Kidney (tissue), 14 donors: ENCODE measurements around the gene VEZT. TPM values are rescaled to one million over a fixed set of nuclear protein-coding genes. Genes with fewer than 3 reads are reported as not detected.

Experiments used
- DNase-seq, 5 donors: peaks; one replicate each; pipeline ENCODE4 v3.0.0-alpha.2; 2013 to 2020
- FAIRE-seq: peaks from 2 replicates; lab custom pipeline; 2012; peaks lifted over from hg19 to GRCh38; lab: Jason Lieb, UNC
- H3K27ac ChIP-seq, 2 donors: one replicate each; pipeline ENCODE4 v1.7.0; 2013; ENCODE audit warnings: low read depth in 2 of 2, low read length in 2 of 2, inconsistent platforms in 1 of 2
- H3K27me3 ChIP-seq: one replicate; pipeline ENCODE4 v1.7.1; 2013; ENCODE audit warnings: low read length, inconsistent platforms; ENCODE audit not compliant: control insufficient read depth, insufficient read depth
- H3K36me3 ChIP-seq, 3 donors: one replicate each; pipeline versions ENCODE4 v1.7.0 to v1.7.1; 2013; ENCODE audit warnings: low read length in 3 of 3, control low read depth in 1 of 3, inconsistent platforms in 1 of 3; ENCODE audit not compliant: insufficient read depth in 3 of 3, control insufficient read depth in 2 of 3
- H3K4me1 ChIP-seq, 3 donors: one replicate each; pipeline versions ENCODE4 v1.7.0 to v1.7.1; 2013; ENCODE audit warnings: low read length in 3 of 3, inconsistent platforms in 1 of 3, low read depth in 1 of 3; ENCODE audit not compliant: control insufficient read depth in 2 of 3, insufficient read depth in 2 of 3
- H3K4me3 ChIP-seq, 3 donors: one replicate each; pipeline versions ENCODE4 v1.7.0 to v1.8.1; 2013; ENCODE audit warnings: low read length in 3 of 3, control low read depth in 1 of 3, inconsistent platforms in 1 of 3
- H3K9ac ChIP-seq, 3 donors: one replicate each; pipeline versions ENCODE4 v1.7.0 to v1.7.1; 2013; ENCODE audit warnings: low read length in 3 of 3, control low read depth in 1 of 3, inconsistent platforms in 1 of 3
- H3K9me3 ChIP-seq, 3 donors: one replicate each; pipeline versions ENCODE4 v1.7.0 to v1.7.1; 2013; ENCODE audit warnings: low read length in 3 of 3, control low read depth in 1 of 3, inconsistent platforms in 1 of 3; ENCODE audit not compliant: control insufficient read depth in 2 of 3, insufficient read depth in 1 of 3
- CTCF ChIP-seq: IDR thresholded peaks from 3 replicates; pipeline ENCODE4 v1.5.1; 2012; ENCODE audit warnings: mild to moderate bottlenecking, moderate library complexity, borderline replicate concordance; ENCODE audit not compliant: insufficient read depth; ENCODE audit errors: extremely low read depth
- intact Hi-C: fragments of 100-400 bp; cut with DNase I; formaldehyde crosslinking; loops from one replicate; pipeline ENCODE4 v1.11.1; 2022
- polyA plus RNA-seq: library from polyadenylated mRNA; stranded (reverse); fragments of 350-450 nt; fragmentation: Illumina TruSeq; extraction: RNeasy Lipid Tissue Mini Kit (QIAGEN cat#74804); gene quantifications from one replicate; pipeline ENCODE4 v1.2.3, GENCODE V29; 2014; ENCODE audit warnings: low read depth, low replicate concordance; ENCODE audit not compliant: insufficient read depth
- total RNA-seq: library from RNA; stranded (reverse); fragmentation: NEBNext Ultra II Directional; extraction: Animal tissue kit (Norgen Biotek cat#: 25700); gene quantifications from one replicate; pipeline ENCODE4 v1.2.1, GENCODE V29; 2021
- donor health status: control.
- donor health status: control.
- donor health status: control.
- donor health status: control.
- donor health status: control.
- donor health status: DM: yes; HTN: yes; CAD: no.
- donor health status: Normal renal cell carcinoma (clear cell type).

The VEZT gene
- total and polyA plus RNA-seq, 2 donors from 2014 or later = 24.8 to 69.0 TPM

GRCh38 chr12:95342008-95342407, 124.4 kb downstream of the VEZT start:
- H3K9ac ChIP-seq = no peak overlapping the region
- no peaks in the 10 kb centered on the region for H3K9me3 ChIP-seq
- no peak overlapping the region for H3K27ac ChIP-seq
- intact Hi-C loops = no loop called here
- FAIRE-seq = no peak
- no peak overlapping the region for H3K4me3 ChIP-seq
- H3K36me3 ChIP-seq = no peaks in the 10 kb centered on the region
- H3K27me3 ChIP-seq = no peaks in the 10 kb centered on the region
- TF ChIP-seq CTCF = no peak
- peaks cover 0 to 4% (median 0%) of the 10 kb centered on the region in 3 donors for H3K4me1 ChIP-seq
- DNase-seq = no peak

DNA sequence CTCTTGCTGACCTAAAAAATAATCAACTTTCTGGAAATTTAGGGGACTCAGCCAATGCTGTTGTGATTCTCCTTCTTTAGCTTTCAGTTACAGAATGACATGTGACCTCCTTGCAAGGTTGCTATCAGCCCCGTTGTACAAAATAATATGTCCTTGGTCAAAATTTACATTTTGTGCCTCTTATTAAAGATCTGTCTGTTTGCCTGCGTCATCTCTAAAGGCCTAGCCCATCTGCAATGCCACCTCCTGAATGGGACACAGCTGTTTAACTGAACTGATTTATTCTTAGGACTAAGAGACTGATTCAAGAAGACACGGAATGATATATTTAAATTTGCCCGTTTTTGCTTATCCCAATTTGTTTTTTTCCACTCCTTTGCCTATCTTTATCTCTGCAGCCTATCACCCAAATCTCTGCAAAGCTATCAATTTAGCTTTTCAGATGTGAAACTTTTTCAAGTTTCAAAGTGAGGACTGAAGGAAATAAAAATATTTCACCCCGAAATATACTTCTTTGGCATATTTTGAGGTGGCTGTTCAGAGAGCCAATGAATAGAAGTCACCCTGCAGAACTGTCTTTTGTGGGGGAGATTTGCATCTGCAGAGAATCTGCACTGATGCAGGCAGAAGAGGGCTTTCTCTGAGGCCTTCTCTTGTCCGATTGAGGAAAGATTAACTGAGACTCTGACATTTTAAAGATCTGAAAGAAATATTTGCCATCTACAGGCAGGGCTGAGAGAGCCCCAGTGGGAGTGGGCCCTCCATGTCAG, 126.0 kb downstream of the VEZT start:
- Histone ChIP-seq H3K4me3 (no peak overlapping the region), H3K27me3 (no peaks in the 10 kb centered on the region), H3K27ac (no peak overlapping the region), H3K9me3 (no peaks in the 10 kb centered on the region), H3K9ac (no peak overlapping the region), H3K4me1 (no peaks in the 10 kb centered on the region), H3K36me3 (no peaks in the 10 kb centered on the region)
- DNase-seq = no peak
- intact Hi-C loops = no loop called here
- FAIRE-seq = no peak
- no peak for TF ChIP-seq CTCF

GRCh38 chr12:95349291-95349690, 131.7 kb downstream of the VEZT start:
- DNase-seq (no peak), FAIRE-seq (no peak)
- H3K36me3 ChIP-seq = no peaks in the 10 kb centered on the region
- H3K27me3 ChIP-seq = no peaks in the 10 kb centered on the region
- no peak for TF ChIP-seq CTCF
- H3K27ac ChIP-seq = no peak overlapping the region
- no peaks in the 10 kb centered on the region for H3K4me1 ChIP-seq
- no peak overlapping the region for H3K4me3 ChIP-seq
- H3K9me3 ChIP-seq = no peaks in the 10 kb centered on the region
- no peak overlapping the region for H3K9ac ChIP-seq
- intact Hi-C loops = no loop called here
